Body of pancreas (tissue), 4 donors: Measurements from ENCODE around the gene PNPLA7. TPM values are rescaled to one million over a fixed set of nuclear protein-coding genes. Genes with fewer than 3 reads are reported as not detected.

ENCODE experiments used
- ATAC-seq: fragments of 150-250 bp; one replicate; pipeline ENCODE4 v1.9.1; 2016
- DNase-seq, 4 donors: peaks; one replicate each; pipeline ENCODE4 v3.0.0-alpha.2; 2019
- H3K27ac ChIP-seq, 4 donors: fragments of 200-600 bp; sonication (generic); 1 replicate in 3 of 4; 2 replicates in 1 of 4; pipeline versions ENCODE4 v1.5.1 to v1.6.1; 2016 to 2019; ENCODE audit warnings: mild to moderate bottlenecking in 1 of 4, mixed read lengths in 1 of 4, moderate library complexity in 1 of 4
- H3K27me3 ChIP-seq, 2 donors: fragments of 200-600 bp; sonication (generic); one replicate each; pipeline ENCODE4 v1.6.0; 2016; ENCODE audit warnings: mild to moderate bottlenecking in 1 of 2
- H3K36me3 ChIP-seq, 2 donors: fragments of 200-600 bp; sonication (generic); replicated peaks in 1 of 2; 2 replicates each; pipeline ENCODE4 v1.5.1; 2016; ENCODE audit warnings: low read depth in 2 of 2; ENCODE audit not compliant: insufficient read depth in 1 of 2
- H3K4me1 ChIP-seq: fragments of 200-600 bp; sonication (generic); one replicate; pipeline ENCODE4 v1.6.0; 2016
- H3K4me3 ChIP-seq, 2 donors: fragments of 200-600 bp; sonication (generic); 1 replicate in 1 of 2; 2 replicates in 1 of 2; pipeline ENCODE4 v1.5.1; 2016 to 2019
- H3K9me3 ChIP-seq, 3 donors: fragments of 200-600 bp; sonication (generic); 1 replicate in 2 of 3; 2 replicates in 1 of 3; pipeline ENCODE4 v1.5.1; 2016
- CTCF ChIP-seq, 7 experiments: fragments of 450-650 bp in 4 of 7; fragments of 200-600 bp in 3 of 7; sonication (generic) in 3 of 7; IDR thresholded peaks; one replicate each; pipeline ENCODE4 v1.5.1; 2016 to 2019; ENCODE audit warnings: antibody characterized with exemption in 7 of 7
- POLR2A ChIP-seq, 3 donors: fragments of 450-650 bp; IDR thresholded peaks; one replicate each; pipeline ENCODE4 v1.6.1; 2016; ENCODE audit warnings: antibody characterized with exemption in 3 of 3, mild to moderate bottlenecking in 2 of 3
- WGBS, 2 donors: methylation state at CpG; one replicate each; pipeline ENCODE4 v1.1.5; 2017; 5-methylcytosine and 5-hydroxymethylcytosine counted together
- intact Hi-C: fragments of 100-400 bp; cut with DNase I; formaldehyde crosslinking; loops from one replicate; pipeline ENCODE4 v1.15.1; 2023
- total RNA-seq, 2 donors: library from RNA; depleted of rRNA; stranded (reverse); fragments of >200 nt; gene quantifications; one replicate each; pipeline ENCODE4 v1.1.0, GENCODE V29; 2016

The PNPLA7 gene
- total RNA-seq, 2 donors from 2014 or later, result 16.1 to 27.7 TPM

- intact Hi-C loops, result no loop called here
- 77 to 79% methylated on average over 14 to 17 of the region's 17 CpGs for WGBS, 2 donors
- Histone ChIP-seq H3K4me3 (no peak overlapping the region), H3K27ac (no peak overlapping the region), H3K4me1 (peaks cover 13% of the 10 kb centered on the region), H3K27me3 (no peaks in the 10 kb centered on the region), H3K36me3 (no peaks in the 10 kb centered on the region), H3K9me3 (no peaks in the 10 kb centered on the region)
- no peak for DNase-seq
- ATAC-seq, result no peak
- TF ChIP-seq CTCF (IDR thresholded peaks at IDR 0.05), result no peak
- TF ChIP-seq POLR2A (IDR thresholded peaks at IDR 0.05), result no peak
Measured at GRCh38 chr9:137531099-137531765, 19.0 kb downstream of the PNPLA7 start.

- Histone ChIP-seq H3K9me3 (no peaks in the 10 kb centered on the region), H3K27me3 (no peaks in the 10 kb centered on the region), H3K27ac (no peak overlapping the region), H3K36me3 (no peaks in the 10 kb centered on the region), H3K4me3 (no peak overlapping the region), H3K4me1 (peaks cover 11% of the 10 kb centered on the region)
- TF ChIP-seq CTCF (IDR thresholded peaks at IDR 0.05), result no peak
- TF ChIP-seq POLR2A (IDR thresholded peaks at IDR 0.05), result no peak
- no peak for DNase-seq
- no peak for ATAC-seq
- WGBS, 2 donors, result 71 to 79% methylated on average over 5 of the region's 5 CpGs
- intact Hi-C loops, result no loop called here
Measured at GRCh38 chr9:137530331-137530730, 19.9 kb downstream of the PNPLA7 start.

- no peak for DNase-seq
- no peaks in the 10 kb centered on the region for H3K27me3 ChIP-seq
- no peak overlapping the region for H3K27ac ChIP-seq
- intact Hi-C loops, result loop anchor here (10.0 kb wide), 1 partner anchor 240 kb away; no protein-coding TSS in a partner anchor
- H3K9me3 ChIP-seq, result no peaks in the 10 kb centered on the region
- 73 to 79% methylated on average over 2 to 5 of the region's 5 CpGs for WGBS, 2 donors
- H3K4me1 ChIP-seq, result peaks cover 17% of the 10 kb centered on the region
- no peak for ATAC-seq
- TF ChIP-seq CTCF (IDR thresholded peaks at IDR 0.05) (no peak), POLR2A (IDR thresholded peaks at IDR 0.05) (no peak)
- no peaks in the 10 kb centered on the region for H3K36me3 ChIP-seq
- no peak overlapping the region for H3K4me3 ChIP-seq
Measured at GRCh38 chr9:137524981-137525317, 25.3 kb downstream of the PNPLA7 start.

GRCh38 chr9:137524161-137524980, 25.8 kb downstream of the PNPLA7 start:
- intact Hi-C loops, result loop anchor here (10.0 kb wide), 1 partner anchor 240 kb away; no protein-coding TSS in a partner anchor
- WGBS, 2 donors, result 89 to 96% methylated on average over 26 to 30 of the region's 33 CpGs
- no peak for ATAC-seq
- Histone ChIP-seq H3K36me3 (no peaks in the 10 kb centered on the region), H3K4me3 (no peak overlapping the region), H3K27me3 (no peaks in the 10 kb centered on the region), H3K9me3 (no peaks in the 10 kb centered on the region), H3K27ac (no peak overlapping the region), H3K4me1 (peaks cover 17% of the 10 kb centered on the region)
- TF ChIP-seq CTCF (IDR thresholded peaks at IDR 0.05) (no peak), POLR2A (IDR thresholded peaks at IDR 0.05) (no peak)
- DNase-seq, result no peak
